GM19438 (cell line): ENCODE results near the gene ABR.
"Not testable (repeated sequence)": the region's sequence is repeated elsewhere in the genome, so short reads cannot be mapped to it uniquely, and the experiment has no call there.

Experiments
- ATAC-seq: cut with Tn5 transposase; IDR thresholded peaks from one replicate; pipeline ENCODE4 v1.9.1; 2021; ENCODE audit warnings: low read depth; ENCODE audit not compliant: unreplicated experiment

ABR gene

DNA sequence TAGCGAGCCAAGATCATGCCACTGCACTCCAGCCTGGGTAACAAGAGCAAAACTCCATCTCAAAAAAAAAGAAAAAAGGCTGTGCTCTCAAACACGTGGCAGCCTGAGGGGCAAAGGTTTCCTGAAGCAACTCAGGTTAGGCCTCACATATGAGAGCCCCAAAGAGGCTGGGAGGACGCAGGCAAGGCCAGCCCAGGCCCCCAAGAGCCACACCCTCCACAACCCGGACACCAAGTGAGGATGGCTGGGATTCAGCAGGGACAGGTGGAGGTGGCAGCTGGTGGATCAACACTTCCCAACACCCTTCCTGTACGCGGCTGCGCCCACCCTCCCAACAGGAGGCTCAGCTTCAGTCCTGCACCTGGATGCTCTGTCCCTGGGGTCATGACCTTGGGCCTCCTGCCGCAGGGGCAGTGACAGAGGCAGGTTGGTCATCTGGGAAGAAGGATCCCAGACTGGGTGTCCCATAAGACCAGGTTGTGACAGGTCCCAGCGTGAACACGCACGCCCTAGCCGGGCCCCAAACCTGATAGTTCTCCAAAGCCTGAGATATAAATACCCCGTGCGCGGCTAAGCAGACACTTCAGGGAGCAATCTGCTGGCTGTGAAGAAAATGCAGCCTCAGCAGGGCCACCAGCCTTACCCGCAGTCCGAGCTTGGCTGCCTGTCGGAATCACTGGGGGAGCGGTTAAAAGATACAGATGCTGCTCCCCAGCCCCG, 104.7 kb downstream of the ABR start:
- ATAC-seq, result no peak

DNA sequence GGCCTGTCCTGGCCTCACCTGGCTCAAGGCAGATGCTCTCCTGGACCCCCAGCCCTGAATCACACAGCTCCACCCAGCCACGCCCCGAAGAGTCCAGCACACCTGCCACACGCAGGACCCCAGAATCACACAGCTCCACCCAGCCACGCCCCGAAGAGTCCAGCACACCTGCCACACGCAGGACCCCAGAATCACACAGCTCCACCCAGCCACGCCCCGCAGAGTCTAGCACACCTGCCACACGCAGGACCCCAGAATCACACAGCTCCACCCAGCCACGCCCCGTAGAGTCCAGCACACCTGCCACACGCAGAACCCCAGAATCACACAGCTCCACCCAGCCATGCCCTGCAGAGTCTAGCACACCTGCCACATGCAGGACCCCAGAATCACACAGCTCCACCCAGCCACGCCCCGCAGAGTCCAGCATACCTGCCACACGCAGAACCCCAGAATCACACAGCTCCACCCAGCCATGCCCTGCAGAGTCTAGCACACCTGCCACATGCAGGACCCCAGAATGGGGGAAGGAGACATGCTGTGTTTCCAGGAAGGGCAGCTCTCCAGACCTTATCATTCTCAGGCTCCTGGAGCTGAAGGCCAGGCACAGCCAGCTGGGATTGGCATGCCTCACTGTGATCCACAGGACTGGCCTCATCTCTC, 105.7 kb downstream of the ABR start:
- not testable (repeated sequence) for ATAC-seq

DNA sequence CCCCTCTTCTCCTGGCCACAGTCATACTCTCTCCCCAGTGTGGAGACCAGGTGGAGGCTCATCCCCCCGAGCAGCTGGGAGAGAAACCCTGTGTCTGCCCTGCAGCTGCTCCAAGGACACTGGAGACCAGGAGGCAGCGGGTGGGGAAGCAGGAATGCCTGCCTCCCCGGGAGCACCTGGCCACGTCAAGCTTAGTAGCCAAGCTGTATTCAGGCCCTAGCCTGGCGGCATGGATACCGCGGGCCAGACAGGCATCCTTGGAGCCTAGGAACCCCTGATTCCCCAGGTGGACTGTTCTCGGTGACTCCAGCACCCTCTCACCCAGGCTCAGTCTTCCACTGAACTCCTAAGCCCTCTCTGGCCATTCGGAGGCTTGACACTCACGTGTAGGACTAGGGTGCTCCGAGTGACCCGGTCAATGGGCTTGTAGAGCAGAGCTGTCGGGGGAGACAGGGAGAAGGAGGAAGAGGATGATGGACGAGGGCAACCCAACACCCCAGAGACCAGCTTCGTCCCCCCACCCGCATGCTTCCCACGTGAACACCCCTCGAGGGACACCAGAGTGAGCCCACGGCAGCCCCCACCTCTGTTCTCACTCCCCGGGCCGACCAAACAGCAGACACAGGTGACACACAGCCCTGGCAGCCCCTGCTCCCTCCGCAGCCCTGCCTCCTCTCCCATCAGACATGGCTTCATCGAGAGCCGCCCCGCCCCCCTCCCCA, 106.4 kb downstream of the ABR start:
- no peak for ATAC-seq

DNA sequence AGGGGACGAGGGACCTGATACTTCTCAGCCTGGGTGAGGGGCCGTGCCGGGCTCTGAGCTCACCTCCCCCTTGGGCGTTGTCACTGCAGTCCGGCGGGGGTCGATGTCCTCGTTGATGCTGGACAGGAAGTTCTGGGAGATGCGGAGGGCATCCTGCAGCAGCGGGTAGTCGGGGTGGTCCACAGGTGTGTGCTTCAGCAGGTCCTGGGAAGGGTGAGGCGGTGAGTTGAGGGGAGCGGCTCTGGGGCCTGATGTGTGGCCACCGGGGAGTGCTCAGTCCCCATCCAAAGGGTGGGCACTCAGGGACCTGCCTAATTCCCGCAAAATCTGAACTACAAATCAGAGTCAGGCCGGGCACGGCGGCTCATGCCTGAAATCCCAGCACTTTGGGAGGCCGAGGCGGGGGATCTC, 107.2 kb downstream of the ABR start:
- no peak for ATAC-seq

DNA sequence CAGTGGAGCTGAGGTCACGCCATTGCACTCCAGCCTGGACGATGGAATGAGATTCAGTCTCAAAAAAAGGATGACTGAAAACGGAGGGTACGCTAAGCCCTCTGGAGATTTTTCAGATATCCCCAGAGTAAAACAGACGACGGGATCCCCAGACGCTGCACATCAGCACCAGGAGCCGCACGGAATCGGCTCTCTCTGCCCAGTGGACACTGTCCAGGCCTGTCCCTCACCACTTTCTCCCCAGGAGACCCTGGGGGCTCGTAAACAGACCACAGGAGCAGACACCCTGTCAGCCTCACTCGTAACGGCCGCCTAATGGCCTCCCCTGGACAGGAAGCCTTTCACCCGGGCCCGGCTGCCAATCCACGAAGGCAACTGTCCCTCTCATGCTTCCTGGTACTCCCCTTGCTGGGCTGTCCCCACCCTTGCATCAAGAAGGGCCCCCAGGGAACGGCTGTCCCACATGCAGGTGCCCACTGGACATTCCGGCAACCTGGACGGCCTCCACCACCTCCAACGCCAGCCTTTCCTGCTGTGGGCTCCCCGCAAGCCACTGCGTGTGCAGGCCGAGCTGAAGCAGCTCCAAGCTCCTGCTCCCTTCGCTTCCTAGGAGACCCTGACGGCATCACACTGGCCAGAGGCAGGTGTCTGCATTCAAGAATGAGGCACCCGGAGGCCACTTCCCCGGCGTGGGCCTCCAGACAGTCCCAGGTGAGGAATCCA, 108.5 kb downstream of the ABR start:
- ATAC-seq, result no peak

DNA sequence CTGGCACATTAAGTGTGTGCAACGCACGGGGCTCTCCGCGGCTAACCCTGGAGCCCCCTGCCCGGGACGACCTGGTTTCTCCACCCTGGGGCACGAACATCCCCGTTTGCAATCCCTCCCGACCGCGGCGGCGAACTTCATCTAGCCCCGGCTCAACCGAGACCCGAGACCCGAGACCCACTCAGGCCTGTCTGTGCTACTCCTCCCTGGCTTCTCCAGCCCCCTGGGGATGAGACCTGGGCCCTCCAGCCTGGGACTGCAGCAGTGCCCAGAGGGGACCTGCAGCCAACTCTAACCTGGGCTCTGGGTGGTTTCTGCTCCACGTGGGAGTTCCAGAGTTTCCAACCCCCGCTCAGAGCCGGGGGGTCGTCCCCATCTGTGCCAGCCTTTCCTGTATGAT, 109.4 kb downstream of the ABR start:
- ATAC-seq, result no peak

DNA sequence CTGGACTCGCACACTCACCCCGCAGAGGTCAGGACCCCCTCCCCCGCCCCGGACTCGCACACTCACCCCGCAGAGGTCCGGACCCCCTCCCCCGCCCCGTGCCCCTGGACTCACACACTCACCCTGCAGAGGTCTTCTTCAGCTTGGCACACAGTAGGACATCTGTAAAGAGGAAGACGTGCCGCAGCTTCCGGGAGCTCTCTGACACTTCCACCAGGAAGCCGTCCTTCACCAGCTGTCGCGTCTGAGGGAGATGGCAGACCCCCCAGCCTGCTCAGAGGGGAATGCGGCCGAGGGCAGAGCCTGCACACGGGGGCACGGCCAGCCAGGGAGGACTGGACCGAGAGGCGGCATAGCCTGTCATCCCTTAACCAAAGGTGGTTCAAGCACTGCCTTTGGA, 109.9 kb downstream of the ABR start:
- ATAC-seq, result no peak

DNA sequence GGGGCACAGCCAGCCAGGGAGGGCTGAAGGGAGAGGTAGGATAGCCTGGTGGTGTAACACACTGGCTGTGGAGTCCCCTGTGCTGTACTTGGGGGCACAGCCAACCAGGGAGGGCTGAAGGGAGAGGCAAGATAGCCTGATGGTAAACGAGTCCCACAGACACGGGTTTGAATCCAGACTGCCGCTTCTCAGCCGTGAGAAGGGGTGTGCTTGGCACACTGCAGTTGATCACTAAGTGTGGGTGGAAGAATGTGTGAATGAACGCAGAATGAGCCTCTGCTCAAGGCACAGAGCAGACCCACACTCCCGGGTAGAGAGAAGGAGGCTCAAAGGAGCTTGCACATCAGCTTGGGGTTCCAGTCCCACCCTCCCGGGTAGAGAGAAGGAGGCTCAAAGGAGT, 111.4 kb downstream of the ABR start:
- ATAC-seq, result no peak

DNA sequence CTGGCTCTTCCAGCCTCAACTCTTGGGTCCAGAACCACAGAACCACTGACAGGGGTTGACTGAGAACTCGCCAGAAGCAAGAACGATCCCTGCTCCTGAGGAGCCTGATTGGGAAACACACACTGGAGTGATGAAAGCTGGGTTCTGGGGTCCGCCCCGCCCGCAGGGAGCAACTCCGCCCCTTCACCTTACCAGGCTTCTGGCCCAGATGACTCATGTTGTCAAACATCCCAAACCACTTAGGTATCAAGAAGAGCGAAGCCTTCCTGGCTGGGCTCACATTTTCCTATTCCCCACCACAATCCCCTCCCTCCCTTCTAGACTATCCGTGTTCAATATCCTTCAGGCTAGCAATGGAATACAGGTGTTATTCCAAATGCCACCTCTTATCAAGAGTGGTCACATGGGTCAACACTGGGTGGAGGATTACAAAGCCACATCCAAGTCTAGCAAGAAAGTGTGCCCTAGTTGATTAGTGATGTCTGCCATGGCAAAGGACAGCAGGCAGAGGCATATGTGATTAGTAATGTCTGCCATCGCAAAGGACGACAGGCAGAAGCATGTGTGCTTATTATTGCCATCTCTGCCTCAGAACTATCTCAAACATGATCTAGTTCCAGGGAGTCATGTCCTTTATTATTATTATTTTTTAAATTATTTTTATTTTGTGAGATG, 112.4 kb downstream of the ABR start:
- ATAC-seq, result no peak

DNA sequence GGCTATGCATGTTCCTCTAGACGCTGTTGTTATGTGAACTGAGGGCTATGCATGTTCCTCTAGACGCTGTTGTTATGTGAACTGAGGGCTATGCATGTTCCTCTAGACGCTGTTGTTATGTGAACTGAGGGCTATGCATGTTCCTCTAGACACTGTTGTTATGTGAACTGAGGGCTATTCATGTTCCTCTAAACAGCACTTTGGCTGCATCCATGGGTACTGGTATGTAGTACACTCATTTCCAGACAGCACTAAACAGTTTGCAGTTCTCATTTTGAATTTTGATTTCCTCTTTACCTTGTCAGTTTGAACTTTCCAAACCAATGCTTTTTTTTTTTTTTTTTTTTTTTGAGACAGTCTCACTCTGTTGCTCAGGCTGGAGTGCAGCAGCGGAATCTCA, 114.4 kb downstream of the ABR start:
- ATAC-seq, result not testable (repeated sequence)

DNA sequence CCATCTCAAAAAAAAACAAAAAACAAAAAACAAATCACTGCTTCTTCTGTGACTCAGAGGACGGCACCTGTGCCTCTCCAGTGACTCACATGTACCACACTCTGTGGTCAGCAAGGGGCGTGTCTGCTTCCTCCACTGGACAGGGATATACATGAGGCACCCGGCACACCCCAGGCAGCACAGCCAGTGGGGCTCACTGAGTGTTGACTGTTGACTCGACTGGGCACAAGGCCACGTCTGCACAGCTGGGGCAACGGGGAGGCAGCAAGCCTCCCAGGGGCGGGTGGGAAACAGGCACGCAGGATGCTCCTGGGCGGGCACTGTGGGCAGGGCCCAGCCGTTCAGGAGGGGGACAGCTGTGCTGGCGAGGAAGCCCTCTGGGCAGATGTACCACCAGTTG, 118.8 kb downstream of the ABR start:
- no peak for ATAC-seq

DNA sequence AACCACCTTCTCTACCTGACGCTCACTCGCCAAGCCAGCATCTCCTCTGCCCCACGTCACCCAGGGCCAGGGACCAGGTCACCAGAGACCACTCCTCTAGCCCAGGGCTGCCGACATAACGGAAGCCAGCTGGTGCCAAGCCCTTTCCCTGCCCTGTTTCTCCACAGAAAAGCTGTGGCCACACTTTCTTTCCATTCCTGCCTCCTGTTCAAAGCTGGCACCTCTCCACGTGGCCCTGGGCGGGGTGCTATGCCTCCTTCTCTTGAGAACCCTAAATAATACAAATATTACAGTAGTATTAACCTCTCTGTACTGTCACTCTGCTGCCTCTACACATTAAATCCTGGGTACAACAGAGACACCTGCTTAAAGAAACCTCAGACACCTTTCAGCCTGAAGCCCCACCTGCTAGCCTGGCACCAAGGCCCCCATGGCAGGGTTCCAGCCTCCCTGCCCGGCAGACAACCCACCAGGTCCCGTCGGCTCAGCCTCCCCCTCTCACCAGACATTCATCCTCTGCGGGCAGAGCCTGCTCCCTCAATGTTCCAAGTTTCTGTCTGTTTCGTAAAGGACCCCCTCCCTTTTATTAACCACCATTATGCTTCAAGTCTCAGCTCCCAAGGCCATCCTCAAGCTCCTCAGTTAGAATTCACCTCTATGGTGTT, 120.5 kb downstream of the ABR start:
- no peak for ATAC-seq

DNA sequence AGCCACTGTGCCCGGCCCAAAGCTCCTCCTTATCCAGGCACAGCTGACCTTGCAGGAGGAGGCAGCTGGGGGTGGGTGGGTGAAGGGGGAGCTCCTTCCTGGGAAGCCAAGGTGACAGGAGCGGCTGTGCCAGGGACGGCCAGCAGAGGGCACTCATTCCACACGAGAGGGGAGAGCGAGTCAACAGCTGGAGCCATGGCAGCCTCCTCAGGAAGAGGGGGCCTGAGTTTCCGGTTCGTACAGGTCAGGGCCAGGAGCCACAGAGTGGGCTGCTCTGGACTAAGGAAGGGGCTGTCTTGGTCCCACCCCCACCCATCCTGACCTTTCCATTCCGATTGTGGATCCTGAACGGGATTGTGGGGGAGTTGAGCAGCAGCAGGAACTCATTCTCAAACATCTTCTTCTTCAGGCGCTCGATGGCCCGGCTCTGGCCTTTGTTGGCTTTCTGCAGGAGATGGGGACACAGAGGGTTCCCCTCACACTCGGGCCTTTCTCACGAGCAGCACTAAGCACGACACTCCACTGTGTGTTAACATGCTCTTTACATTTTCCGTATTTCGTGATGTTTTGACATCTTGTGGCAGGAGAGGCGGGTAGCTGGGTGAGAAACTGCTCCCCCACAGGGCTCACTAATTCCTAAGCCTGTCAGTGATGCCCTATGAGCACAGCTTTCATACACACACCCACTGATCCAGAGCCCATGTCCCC, 121.2 kb downstream of the ABR start:
- no peak for ATAC-seq

DNA sequence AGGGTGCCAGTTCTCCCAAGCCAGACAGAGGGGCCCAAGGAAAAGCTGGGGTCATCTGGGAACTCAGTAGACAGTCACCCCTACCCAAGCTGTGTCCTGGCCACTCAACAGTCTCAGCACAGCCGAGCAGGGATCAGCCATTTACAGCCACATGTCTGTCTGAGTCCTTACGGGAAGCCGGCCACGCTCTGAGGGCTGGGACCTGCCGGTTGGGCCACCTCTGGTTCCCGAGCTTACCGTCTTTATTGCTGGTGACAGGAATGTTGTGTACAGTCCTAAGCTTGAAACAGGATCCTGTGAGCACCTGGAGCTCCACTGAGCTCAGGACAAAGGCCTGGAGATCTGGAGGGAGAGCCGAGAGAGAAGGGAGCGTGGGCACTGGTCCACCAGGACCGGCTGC, 123.0 kb downstream of the ABR start:
- ATAC-seq, result no peak

DNA sequence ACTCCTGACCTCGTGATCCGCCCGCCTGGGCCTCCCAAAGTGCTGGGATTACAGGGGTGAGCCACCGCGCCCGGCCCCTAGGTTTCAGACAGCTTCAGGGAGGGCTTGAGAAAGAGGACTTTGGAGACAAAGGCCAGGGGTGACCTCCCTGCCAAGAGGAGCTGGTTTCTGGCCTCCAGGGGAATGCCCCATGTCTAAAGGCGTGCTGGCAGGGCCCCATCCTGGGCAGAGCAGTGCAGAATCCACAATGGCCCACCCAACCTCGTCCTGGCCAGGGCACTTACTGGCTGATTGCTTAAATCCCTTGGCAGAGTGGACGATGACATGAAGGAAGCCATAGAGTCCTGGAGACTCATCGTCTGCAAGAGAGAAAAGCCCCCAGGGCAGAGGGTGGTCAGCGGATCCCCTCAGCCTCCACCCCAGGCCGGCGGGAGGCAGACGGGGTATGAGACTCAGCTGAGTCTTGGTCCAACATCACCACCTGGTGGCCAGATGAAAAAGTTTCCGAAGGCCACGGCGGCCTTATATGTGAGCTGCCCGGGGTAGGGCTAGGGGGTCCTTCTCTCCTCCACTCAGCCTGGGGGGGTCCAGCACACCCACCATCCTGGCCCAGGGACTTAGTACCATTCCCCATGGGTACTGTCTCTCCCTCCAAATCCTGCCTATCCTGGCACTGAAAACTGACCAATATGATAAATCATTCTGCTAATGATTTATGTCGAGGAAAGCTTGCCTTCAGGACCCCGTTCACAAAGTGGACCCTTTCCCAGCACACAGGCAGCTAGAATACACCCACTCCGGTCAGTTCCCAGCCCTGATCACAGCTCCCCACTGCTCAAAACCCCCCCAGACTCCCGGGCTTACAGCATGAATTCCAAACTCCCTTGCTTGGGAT, 123.8 kb downstream of the ABR start:
- no peak for ATAC-seq

DNA sequence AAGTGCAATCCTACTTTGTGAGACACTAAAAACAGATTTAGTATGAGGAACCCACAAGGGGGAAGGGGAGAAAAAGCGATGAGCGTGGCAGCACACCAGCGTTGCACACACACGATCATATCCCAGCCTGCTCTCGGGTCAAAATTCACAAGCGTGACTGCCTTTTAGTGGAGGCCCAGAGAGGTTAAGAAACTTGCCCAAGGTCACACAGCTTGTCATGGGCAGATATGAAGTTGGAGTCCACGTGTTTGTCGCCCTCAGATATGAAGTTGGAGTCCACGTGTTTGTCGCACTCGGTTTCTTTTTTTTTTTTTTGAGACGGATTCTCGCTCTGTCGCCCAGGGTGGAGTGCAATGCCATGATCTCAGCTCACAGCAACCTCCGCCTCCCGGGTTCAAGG, 124.5 kb downstream of the ABR start:
- no peak for ATAC-seq

DNA sequence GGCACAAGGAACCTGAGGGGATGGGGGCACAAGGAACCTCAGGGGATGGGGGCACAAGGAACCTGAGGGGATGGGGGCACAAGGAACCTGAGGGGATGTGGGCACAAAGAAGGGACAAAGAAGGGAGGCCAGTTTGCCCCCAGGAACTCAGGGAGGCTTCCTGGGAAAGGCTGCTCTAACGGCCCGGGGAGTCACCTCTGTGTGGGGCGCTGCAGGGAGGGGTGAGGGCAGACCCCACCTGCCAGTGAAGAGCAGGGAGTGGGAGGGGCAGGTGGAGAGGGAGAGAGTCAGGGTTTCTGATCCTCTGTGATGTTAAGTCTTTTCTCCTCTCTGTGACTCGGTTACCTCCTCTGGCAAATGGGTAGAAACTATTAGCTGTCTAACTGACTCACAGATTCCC, 125.1 kb downstream of the ABR start:
- ATAC-seq, result no peak

DNA sequence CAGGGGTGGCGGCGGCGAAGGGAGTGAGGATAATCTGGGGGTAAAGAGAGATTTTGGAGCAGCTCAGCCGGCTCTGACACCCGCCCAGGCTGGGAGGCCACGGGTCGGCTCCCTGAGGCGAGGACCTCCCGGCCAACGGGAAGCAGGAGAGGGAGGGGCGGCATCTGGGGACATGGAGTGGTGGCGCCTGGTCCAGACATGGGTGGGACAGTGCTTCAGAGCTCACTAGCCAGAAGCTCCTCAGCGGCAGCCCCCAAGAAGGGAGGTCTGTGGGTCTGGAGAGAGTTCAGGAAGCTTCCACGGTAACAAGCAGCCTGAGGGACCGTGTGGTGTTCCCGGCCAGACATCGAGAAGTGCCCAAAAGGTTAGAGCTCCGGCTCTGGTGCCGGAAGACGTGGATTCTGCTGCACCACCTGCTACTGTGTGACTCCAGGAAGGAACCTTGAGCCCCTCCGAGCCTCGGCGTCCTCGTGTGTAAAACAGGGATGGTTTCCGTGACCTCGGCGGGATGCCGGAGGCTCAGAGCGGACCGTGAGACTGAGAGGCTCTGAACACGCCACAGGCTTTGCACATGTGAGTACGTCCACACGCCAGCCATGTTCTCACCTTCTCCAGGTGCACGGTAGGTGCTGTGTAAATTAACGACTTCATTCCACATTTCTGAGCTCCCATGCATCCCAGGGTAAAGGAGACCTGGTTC, 126.0 kb downstream of the ABR start:
- ATAC-seq, result no peak
